ENCODE measurements around the gene TUFT1.

- TF ChIP-seq FOXM1 (IDR thresholded peaks at IDR 0.05; ENCODE audit: borderline replicate concordance) = no peak
- TF ChIP-seq FOXK2 (IDR thresholded peaks at IDR 0.05) = no peak
- TF ChIP-seq SUZ12 (IDR thresholded peaks at IDR 0.05) = no peak
- TF ChIP-seq TARDBP (IDR thresholded peaks at IDR 0.05) = no peak
- no peak for TF ChIP-seq NFRKB (IDR thresholded peaks at IDR 0.05)
- TF ChIP-seq ELF4 (IDR thresholded peaks at IDR 0.05) = no peak
- no peak for TF ChIP-seq SP1 (IDR thresholded peaks at IDR 0.05)
- no peak for TF ChIP-seq ZNF384 (IDR thresholded peaks at IDR 0.05)
- TF ChIP-seq BHLHE40 (IDR thresholded peaks at IDR 0.05; ENCODE audit: borderline replicate concordance) = no peak
- no peak for TF ChIP-seq L3MBTL2 (conservative IDR thresholded peaks at IDR 0.05)
- TF ChIP-seq HDGF (IDR thresholded peaks at IDR 0.05; ENCODE audit: borderline replicate concordance) = no peak
Observed at GRCh38 chr1:151509350-151510019, 30.6 kb upstream of the TUFT1 start.
